ENCODE results near the gene DCP2. TPM values are rescaled to one million over a fixed set of nuclear protein-coding genes. Genes with fewer than 3 reads are reported as not detected.

The DCP2 gene
- total RNA-seq = 10 to 100 TPM; 19.2 to 87.5 (median 28.0) TPM

DNA sequence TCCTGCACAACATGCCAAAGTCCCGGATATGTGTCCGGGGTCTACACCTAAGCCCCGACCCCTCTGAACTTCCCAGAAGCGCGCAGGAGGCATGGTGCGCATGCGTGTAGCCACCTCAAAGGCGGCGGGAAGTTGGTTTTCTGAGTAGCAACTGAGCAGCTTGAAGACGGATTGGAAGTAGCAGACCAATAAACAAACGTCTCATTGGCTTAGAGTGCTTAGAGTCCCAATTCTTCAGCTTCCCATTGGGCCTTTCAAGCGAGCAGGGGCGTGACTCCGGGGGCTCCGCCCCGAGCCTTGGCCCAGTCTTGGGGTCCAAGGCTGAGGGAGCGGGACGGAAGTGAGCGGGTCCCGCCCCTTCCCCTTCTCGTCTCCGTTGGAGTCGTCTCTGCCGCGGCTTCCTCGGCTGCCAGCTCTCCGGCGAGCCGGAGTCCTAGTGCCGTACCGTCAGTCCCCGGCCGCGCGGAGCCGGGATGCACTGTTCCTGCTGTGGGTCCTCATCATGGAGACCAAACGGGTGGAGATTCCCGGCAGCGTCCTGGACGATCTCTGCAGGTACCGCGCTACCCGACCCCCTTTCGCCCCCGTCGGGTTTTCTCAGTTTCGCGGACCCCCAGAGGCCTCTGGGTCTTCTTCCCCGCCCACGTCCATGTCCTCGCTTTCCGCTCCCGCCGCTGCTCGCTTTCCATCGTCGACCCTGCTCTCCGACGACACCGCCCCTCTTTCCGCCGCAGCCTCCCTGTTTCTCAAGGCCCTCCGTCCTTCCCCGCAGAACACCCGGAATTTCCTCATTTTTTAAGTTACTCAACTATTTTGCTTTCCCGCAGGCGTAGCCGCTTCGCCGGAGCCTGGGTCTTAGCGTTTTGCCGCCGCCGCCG is at the start of gene DCP2:
Gene DCP2, plus strand, starts transcription at position 367 of the 878 bp plus-strand sequence. Its CDS starts 136 bp downstream, at position 503.
- Histone ChIP-seq H3K4me3 (peak within 1 kb of the TSS; percentile 57 to 88 (median 81)), H3K4me1 (replicated peaks in 1 of 2) (peaks cover 8 to 35% of the 10 kb centered on the region in 2 donors), H3K27ac (peak within 1 kb of the TSS; percentile 70 to 79)
- in situ Hi-C loops (cut with MboI; ENCODE audit: low pct_unique_long_range_greater_than_20kb in 2 of 9, low sequenced_read_pairs in 9 of 9, unreplicated experiment in 9 of 9) = loop anchor here in 1 of 9 experiments (25.0 kb wide), 1 partner anchor 536 kb away; the partner anchor contains the start of gene YTHDC2
- WGBS, 10 experiments = 0 to 1% (median 0%) methylated on average over 2 to 13 of the region's 75 CpGs; no CpG with 5 or more reads in 5 of the 10 experiments
- ATAC-seq (replicated peaks in 6 of 8) = peak; percentile 90 to 98 (median 98)

DNA sequence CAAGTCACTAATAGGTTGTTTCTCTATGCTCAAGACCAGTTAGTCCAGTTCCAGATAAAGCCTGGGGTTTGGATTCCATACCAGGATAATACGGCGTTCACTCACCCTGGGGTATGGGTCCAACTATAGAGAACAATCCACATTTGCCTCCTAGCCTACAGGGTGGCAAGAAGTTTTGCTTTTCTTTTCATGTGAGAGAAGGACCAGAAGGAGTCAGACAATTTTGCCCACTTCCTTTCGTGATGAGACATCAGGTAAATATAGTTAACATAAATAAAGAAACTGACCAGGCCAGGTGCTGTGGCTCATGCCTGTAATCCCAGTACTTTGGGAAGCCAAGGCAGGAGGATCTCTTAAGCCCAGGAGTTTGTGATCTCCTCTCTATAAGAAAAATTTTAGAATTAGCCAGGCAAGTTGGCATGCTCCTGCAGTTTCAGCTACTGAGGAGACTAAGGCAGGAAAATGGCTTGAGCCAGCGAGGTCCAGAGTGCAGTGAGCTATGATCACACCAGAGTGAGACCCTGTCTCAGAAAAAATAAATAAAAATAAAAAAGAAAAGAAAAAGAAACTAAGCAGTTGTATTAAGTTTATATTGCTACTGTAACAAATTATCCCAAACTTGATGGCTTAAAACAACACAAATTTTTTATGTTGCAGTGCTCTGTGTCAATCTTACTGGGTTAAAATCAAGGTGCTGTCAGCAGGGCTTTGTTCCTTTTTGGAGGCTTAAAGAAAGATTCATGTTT is 47.1 kb upstream of the DCP2 start:
- no peak for ATAC-seq (replicated peaks in 6 of 8)
- peaks cover 0 to 6% of the 10 kb centered on the region in 2 donors for H3K4me1 ChIP-seq (replicated peaks in 1 of 2)
- H3K27ac ChIP-seq = no peak overlapping the region
- in situ Hi-C loops (cut with MboI; ENCODE audit: low pct_unique_long_range_greater_than_20kb in 2 of 9, low sequenced_read_pairs in 9 of 9, unreplicated experiment in 9 of 9) = no loop called here
- no peak overlapping the region for H3K4me3 ChIP-seq
- 91 to 100% (median 100%) methylated on average over 1 to 4 of the region's 4 CpGs; no CpG with 5 or more reads in 3 of the 10 experiments for WGBS, 10 experiments

DNA sequence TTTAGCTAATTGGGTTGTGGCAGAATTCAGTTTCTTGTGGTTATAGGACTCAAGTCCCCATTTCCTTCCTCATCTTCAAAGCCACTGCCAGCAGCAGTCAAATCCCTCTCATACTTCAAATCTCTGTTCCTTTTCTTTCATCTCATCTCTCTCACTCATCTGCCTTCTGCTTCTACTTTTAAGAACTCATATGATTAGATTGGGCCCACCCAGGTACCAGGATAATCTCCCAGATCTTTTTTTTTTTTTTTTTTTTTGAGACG is 46.6 kb upstream of the DCP2 start:
- in situ Hi-C loops (cut with MboI; ENCODE audit: low pct_unique_long_range_greater_than_20kb in 2 of 9, low sequenced_read_pairs in 9 of 9, unreplicated experiment in 9 of 9) = no loop called here
- WGBS, 10 experiments = 80 to 100% (median 83%) methylated on average over 1 of the region's 1 CpG; no CpG with 5 or more reads in 7 of the 10 experiments
- Histone ChIP-seq H3K27ac (no peak overlapping the region), H3K4me1 (replicated peaks in 1 of 2) (peaks cover 0 to 6% of the 10 kb centered on the region in 2 donors), H3K4me3 (no peak overlapping the region)
- no peak for ATAC-seq (replicated peaks in 6 of 8)

DNA sequence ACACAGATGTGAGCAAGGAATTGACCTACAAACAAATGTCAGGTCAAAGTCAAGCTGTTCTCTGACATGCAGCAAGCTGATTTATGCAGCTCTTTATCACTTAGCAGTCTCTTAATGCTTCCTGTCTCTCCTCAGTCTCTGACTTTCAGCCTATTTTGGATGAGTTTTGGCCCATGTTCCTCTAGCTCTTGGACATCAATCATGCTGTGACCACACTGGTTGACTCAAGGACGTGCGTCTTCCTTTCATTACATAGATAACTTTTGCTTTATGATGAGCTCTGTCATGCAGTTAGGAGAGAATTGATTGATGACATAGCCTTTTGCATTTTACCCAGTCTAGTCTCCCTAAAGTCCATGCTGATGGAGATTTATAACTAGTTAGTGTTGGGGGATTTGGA is 45.1 kb upstream of the DCP2 start:
- Histone ChIP-seq H3K4me1 (replicated peaks in 1 of 2) (peaks cover 0 to 6% of the 10 kb centered on the region in 2 donors), H3K27ac (no peak overlapping the region), H3K4me3 (no peak overlapping the region)
- in situ Hi-C loops (cut with MboI; ENCODE audit: low pct_unique_long_range_greater_than_20kb in 2 of 9, low sequenced_read_pairs in 9 of 9, unreplicated experiment in 9 of 9) = no loop called here
- no peak for ATAC-seq (replicated peaks in 6 of 8)
- 24 to 86% (median 33%) methylated on average over 2 of the region's 2 CpGs; no CpG with 5 or more reads in 3 of the 10 experiments for WGBS, 10 experiments

DNA sequence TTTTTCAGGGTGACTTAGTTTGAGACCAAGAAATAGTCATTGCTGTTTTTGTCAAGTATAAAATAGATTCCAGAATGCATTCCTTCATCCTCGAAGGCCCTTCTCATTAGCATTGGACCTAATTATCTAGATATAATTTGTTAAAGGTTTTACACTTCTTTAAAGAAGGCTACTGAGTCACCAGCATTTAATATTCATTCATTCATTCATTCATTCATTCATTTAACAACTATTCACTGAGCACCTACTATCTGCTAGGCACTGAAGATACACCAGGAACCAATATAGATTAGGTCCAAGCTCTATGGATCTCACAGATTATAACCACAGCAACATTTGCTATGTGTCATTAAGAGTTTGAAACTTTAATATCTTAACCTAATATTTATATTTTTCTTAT is 43.5 kb upstream of the DCP2 start:
- 0 to 100% (median 46%) methylated on average over 1 of the region's 1 CpG; no CpG with 5 or more reads in 2 of the 10 experiments for WGBS, 10 experiments
- in situ Hi-C loops (cut with MboI; ENCODE audit: low pct_unique_long_range_greater_than_20kb in 2 of 9, low sequenced_read_pairs in 9 of 9, unreplicated experiment in 9 of 9) = no loop called here

DNA sequence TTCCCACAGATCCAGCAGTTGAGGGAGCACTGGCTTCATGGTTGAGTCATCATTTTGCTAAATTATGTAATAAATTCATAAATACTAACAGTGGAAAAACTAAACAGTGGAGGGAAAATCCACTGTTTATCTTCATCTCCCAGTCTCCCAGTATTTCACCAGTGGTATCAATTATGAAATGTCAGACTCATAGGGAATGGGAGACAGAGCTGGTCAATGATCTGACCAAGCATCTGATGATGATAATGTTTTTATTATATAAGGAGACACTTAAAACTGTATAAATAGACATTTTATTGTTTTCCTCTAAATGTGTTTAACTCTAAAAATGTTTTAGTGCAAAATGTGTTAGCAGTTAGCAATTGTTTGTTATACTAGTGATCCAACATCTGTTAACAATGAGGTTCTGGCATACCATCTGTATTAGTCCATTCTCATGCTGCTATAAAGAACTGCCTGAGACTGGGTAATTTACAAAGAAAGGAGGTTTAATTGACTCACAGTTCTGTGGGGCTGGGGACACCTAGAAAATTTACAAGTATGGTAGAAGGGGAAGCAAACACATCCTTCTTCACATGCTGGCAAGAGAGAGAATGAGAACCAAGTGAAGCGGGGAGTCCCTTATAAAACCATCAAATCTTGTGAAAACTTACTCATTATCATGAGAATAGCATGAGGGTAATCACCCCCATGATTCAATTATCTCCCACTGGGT is 42.8 kb upstream of the DCP2 start:
- ATAC-seq (replicated peaks in 6 of 8) = peak in 2 of 8 experiments; percentile 43 to 88
- in situ Hi-C loops (cut with MboI; ENCODE audit: low pct_unique_long_range_greater_than_20kb in 2 of 9, low sequenced_read_pairs in 9 of 9, unreplicated experiment in 9 of 9) = no loop called here
- Histone ChIP-seq H3K4me1 (replicated peaks in 1 of 2) (peaks cover 0 to 6% of the 10 kb centered on the region in 2 donors), H3K4me3 (no peak overlapping the region), H3K27ac (no peak overlapping the region)
- WGBS, 10 experiments = 17 to 80% (median 75%) methylated on average over 1 of the region's 1 CpG; no CpG with 5 or more reads in 7 of the 10 experiments

More for the DNA sequence above, 43.5 kb upstream of the DCP2 start:
- Histone ChIP-seq H3K4me3 (no peak overlapping the region), H3K27ac (no peak overlapping the region), H3K4me1 (replicated peaks in 1 of 2) (peaks cover 0 to 6% of the 10 kb centered on the region in 2 donors)
- no peak for ATAC-seq (replicated peaks in 6 of 8)

DNA sequence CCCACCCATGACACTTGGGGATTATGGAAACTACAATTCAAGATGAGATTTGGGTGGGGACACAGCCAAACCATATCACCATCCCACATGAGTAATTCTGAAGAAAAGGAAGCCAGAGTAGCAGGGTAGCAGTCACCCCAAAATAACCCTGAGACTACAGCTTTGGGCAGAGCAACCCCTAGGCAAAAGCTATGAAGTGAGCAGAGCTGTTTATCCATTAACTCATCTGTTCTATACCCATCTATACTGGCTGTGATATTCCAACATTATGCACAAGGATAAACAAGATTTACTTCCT is 42.3 kb upstream of the DCP2 start:
- in situ Hi-C loops (cut with MboI; ENCODE audit: low pct_unique_long_range_greater_than_20kb in 2 of 9, low sequenced_read_pairs in 9 of 9, unreplicated experiment in 9 of 9) = no loop called here
- no peak overlapping the region for H3K4me3 ChIP-seq
- ATAC-seq (replicated peaks in 6 of 8) = peak in 2 of 8 experiments; percentile 15 to 80
- H3K27ac ChIP-seq = no peak overlapping the region
- peaks cover 0 to 6% of the 10 kb centered on the region in 2 donors for H3K4me1 ChIP-seq (replicated peaks in 1 of 2)

DNA sequence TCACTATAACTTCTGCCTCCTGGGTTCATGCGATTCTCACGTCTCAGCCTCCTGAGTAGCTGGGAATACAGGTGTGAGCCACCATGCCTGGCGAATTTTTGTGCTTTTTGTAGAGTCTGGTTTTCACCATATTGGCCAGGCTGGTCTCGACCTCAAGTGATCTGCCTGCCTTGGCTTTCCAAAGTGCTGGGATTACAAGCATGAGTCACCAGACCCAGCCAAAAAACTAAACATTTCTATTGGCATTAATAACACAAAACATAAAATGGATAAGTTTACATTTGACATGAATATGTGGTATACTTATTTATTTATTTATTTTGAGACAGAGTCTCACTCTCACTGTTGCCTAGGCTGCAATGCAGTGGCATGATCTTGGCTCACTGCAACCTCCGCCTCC is 40.9 kb upstream of the DCP2 start:
- H3K4me3 ChIP-seq = no peak overlapping the region
- in situ Hi-C loops (cut with MboI; ENCODE audit: low pct_unique_long_range_greater_than_20kb in 2 of 9, low sequenced_read_pairs in 9 of 9, unreplicated experiment in 9 of 9) = no loop called here
- H3K27ac ChIP-seq = no peak overlapping the region
- no peak for ATAC-seq (replicated peaks in 6 of 8)
- 90 to 100% (median 96%) methylated on average over 1 to 5 of the region's 5 CpGs; no CpG with 5 or more reads in 2 of the 10 experiments for WGBS, 10 experiments
- peaks cover 0 to 6% of the 10 kb centered on the region in 2 donors for H3K4me1 ChIP-seq (replicated peaks in 1 of 2)

DNA sequence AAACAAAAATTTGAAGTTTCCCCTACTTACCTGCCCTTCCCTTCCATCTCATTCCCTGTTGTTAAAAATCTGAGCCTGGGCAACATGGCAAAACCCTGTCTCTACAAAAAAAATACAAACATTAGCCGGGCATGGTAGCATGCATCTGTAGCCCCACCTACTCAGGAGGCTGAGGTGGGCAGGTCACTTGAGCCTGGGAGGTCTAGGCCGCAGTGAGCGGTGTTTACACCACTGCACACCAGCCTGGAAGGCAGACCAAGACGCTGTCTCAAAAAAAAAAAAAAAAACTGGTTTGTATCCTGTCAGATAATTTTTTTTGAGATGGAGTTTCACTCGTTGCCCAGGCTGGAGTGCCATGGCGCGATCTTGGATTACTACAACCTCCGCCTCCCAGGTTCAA is 38.3 kb upstream of the DCP2 start:
- no peak for ATAC-seq (replicated peaks in 6 of 8)
- 56 to 100% (median 75%) methylated on average over 1 to 4 of the region's 8 CpGs; no CpG with 5 or more reads in 4 of the 10 experiments for WGBS, 10 experiments
- no peak overlapping the region for H3K27ac ChIP-seq
- in situ Hi-C loops (cut with MboI; ENCODE audit: low pct_unique_long_range_greater_than_20kb in 2 of 9, low sequenced_read_pairs in 9 of 9, unreplicated experiment in 9 of 9) = no loop called here
- H3K4me3 ChIP-seq = no peak overlapping the region
- H3K4me1 ChIP-seq (replicated peaks in 1 of 2) = no peaks in the 10 kb centered on the region

DNA sequence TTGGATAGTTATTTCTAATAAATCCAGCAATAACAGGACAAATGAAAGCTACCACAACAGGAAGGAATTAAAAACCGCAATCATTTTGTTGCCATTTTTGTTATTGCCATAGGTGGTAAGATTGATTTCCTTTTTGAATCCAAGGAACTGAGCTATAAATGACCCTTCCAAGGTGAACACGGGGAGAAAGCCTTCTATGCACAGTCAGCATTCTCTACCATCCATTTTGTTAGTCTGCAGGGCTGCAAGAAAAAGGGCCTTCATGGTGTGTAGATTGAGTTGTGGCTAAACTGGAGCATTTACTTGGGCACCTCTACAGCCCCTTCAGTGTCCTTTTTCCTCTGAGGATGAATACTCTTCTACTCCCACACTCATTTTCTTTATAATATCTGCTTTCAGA is 35.9 kb upstream of the DCP2 start:
- H3K4me1 ChIP-seq (replicated peaks in 1 of 2) = no peaks in the 10 kb centered on the region
- no peak overlapping the region for H3K4me3 ChIP-seq
- WGBS, 10 experiments = 50 to 83% (median 71%) methylated on average over 2 of the region's 2 CpGs; no CpG with 5 or more reads in 5 of the 10 experiments
- H3K27ac ChIP-seq = no peak overlapping the region
- ATAC-seq (replicated peaks in 6 of 8) = no peak
- in situ Hi-C loops (cut with MboI; ENCODE audit: low pct_unique_long_range_greater_than_20kb in 2 of 9, low sequenced_read_pairs in 9 of 9, unreplicated experiment in 9 of 9) = no loop called here

DNA sequence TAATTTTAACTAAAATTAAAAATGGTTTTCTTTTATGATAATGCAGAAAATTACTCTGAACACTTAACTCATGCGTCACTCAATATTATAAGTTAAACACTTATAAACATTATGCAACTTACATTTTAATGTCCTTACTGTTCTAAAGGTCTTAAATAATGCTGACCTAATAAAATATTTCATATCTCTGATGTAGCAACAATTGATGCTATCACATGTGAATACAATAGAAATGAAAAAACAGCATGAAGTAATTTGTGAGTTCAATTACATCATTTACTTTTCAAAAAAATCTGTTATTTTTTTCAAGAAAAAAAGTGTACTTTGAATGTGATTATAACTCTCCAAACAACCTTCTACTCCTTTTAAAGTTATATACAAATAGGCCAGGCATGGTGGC is 28.1 kb upstream of the DCP2 start:
- Histone ChIP-seq H3K4me1 (replicated peaks in 1 of 2) (no peaks in the 10 kb centered on the region), H3K27ac (no peak overlapping the region), H3K4me3 (no peak overlapping the region)
- in situ Hi-C loops (cut with MboI; ENCODE audit: low pct_unique_long_range_greater_than_20kb in 2 of 9, low sequenced_read_pairs in 9 of 9, unreplicated experiment in 9 of 9) = no loop called here
- no peak for ATAC-seq (replicated peaks in 6 of 8)
- WGBS, 10 experiments = 86 to 100% (median 100%) methylated on average over 1 of the region's 1 CpG

DNA sequence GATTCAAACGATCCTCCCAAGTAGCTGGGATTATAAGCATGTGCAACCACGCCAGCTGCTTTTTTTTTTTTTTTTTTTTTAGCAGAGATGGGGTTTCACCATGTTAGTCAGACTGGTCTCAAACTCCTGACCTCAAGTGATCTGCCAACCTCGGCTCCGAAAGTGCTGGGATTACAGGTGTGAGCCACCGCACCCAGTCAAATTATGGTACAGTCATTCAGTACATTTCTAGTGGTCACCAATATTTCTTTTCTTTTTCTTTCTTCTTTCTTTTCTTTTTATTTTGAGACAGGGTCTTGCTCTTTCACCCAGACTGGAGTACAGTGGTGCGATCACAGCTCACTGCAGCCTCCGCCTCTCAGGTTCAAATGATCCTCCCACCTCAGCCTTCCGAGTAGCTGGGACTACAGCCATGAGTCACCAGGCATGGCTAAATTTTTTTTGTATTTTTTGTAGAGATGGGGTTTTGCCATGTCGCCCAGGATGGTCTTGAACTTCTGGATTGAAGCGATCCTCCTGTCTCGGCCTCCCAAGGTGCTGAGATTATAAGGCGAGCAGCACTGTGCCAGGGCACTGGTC is 25.4 kb upstream of the DCP2 start:
- Histone ChIP-seq H3K27ac (no peak overlapping the region), H3K4me1 (replicated peaks in 1 of 2) (no peaks in the 10 kb centered on the region), H3K4me3 (no peak overlapping the region)
- in situ Hi-C loops (cut with MboI; ENCODE audit: low pct_unique_long_range_greater_than_20kb in 2 of 9, low sequenced_read_pairs in 9 of 9, unreplicated experiment in 9 of 9) = no loop called here
- WGBS, 10 experiments = 76 to 100% (median 91%) methylated on average over 1 to 11 of the region's 12 CpGs
- no peak for ATAC-seq (replicated peaks in 6 of 8)

DNA sequence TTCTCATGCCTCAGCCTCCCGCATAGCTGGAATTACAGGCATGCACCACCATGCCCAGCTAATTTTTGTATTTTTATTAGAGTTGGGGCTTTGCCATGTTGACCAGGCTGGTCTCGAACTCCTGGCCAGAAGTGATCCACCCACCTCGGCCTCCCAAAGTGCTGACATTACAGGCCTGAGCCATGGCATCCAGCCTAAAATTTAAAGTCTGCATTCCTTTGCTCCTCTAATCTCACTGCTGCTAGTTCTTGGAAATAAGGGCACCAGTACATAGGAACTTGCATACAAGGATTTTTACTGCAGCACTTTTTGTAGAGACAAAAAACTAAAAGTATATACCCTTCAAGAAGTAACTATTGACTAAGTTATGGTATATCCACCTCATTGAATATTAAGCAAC is 20.0 kb upstream of the DCP2 start:
- peaks cover 14 to 27% of the 10 kb centered on the region in 2 donors for H3K4me1 ChIP-seq (replicated peaks in 1 of 2)
- no peak overlapping the region for H3K27ac ChIP-seq
- in situ Hi-C loops (cut with MboI; ENCODE audit: low pct_unique_long_range_greater_than_20kb in 2 of 9, low sequenced_read_pairs in 9 of 9, unreplicated experiment in 9 of 9) = no loop called here
- ATAC-seq (replicated peaks in 6 of 8) = peak in 1 of 8 experiments; percentile 5
- WGBS, 10 experiments = 8 to 100% (median 94%) methylated on average over 1 to 3 of the region's 3 CpGs; no CpG with 5 or more reads in 3 of the 10 experiments
- no peak overlapping the region for H3K4me3 ChIP-seq

Measured in motor neuron (in vitro differentiated cells).